Upper lobe of right lung (tissue), 1 donor: ENCODE measurements around the gene CHKA. TPM values are rescaled to one million over a fixed set of nuclear protein-coding genes. Genes with fewer than 3 reads are reported as not detected.
"Not testable (repeated sequence)": the region's sequence is repeated elsewhere in the genome, so short reads cannot be mapped to it uniquely, and the experiment has no call there.

Experiments
- ATAC-seq: fragments of 200-7000 bp; cut with Tn5 transposase; one replicate; pipeline ENCODE4 v1.9.1; 2020; ENCODE audit warnings: mild to moderate bottlenecking, moderate library complexity
- DNase-seq: peaks from one replicate; pipeline ENCODE4 v3.0.0-alpha.2; 2020
- H3K27ac ChIP-seq: fragments of 200-600 bp; one replicate; pipeline ENCODE4 v1.8.0; 2022
- H3K27me3 ChIP-seq: fragments of 200-600 bp; one replicate; pipeline ENCODE4 v1.8.0; 2022; ENCODE audit warnings: mild to moderate bottlenecking
- H3K36me3 ChIP-seq: fragments of 200-600 bp; one replicate; pipeline ENCODE4 v1.8.0; 2022
- H3K4me1 ChIP-seq: fragments of 200-600 bp; one replicate; pipeline ENCODE4 v1.8.0; 2022
- H3K4me3 ChIP-seq: fragments of 200-600 bp; one replicate; pipeline ENCODE4 v1.8.0; 2022; ENCODE audit warnings: mild to moderate bottlenecking
- H3K9me3 ChIP-seq: fragments of 200-600 bp; one replicate; pipeline ENCODE4 v1.8.0; 2022
- CTCF ChIP-seq: fragments of 200-600 bp; IDR thresholded peaks from one replicate; pipeline ENCODE4 v1.8.0; 2022; ENCODE audit warnings: antibody characterized with exemption
- intact Hi-C: fragments of 100-400 bp; cut with DNase I; formaldehyde crosslinking; loops from one replicate; pipeline ENCODE4 v1.11.0; 2022
- total RNA-seq: library from RNA; stranded (reverse); fragmentation: NEBNext Ultra II Directional; extraction: Animal tissue kit (Norgen Biotek cat#: 25700); gene quantifications from one replicate; pipeline ENCODE4 v1.2.1, GENCODE V29; 2021
- donor health status: DM: no; HTN: yes; CAD: no; lungs with severe emphysema.

The CHKA gene
- total RNA-seq, 1 donor from 2014 or later: 53.3 TPM

DNA sequence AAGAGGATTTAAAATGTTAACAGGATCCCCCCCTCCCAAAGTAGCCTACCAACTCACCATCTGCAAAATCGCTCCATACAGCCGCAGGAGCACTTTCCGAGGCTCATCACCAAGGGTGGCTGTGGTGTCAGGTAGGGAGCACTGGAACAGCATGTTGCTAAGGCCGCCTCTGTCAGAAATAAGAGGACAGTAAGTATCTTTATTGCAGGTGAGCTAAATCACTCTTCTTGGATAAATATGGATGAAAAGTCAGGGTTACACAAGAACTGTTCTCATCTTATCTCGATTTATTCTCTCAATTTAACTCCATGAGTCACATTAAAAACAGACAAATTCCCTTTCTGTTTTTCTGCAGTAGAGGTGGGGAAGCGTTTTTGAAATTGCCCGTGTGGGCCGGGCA, 24.2 kb downstream of the CHKA start:
- Histone ChIP-seq H3K36me3 (peaks cover 12% of the 10 kb centered on the region), H3K4me1 (peaks cover 12% of the 10 kb centered on the region), H3K27ac (no peak overlapping the region), H3K9me3 (no peaks in the 10 kb centered on the region), H3K27me3 (no peaks in the 10 kb centered on the region), H3K4me3 (no peak overlapping the region)
- intact Hi-C loops: no loop called here
- ATAC-seq (no peak), DNase-seq (no peak)
- TF ChIP-seq CTCF: no peak

- no peaks in the 10 kb centered on the region for H3K9me3 ChIP-seq
- no peak for TF ChIP-seq CTCF
- H3K36me3 ChIP-seq: peaks cover 12% of the 10 kb centered on the region
- DNase-seq (no peak), ATAC-seq (no peak)
- no peaks in the 10 kb centered on the region for H3K27me3 ChIP-seq
- H3K4me1 ChIP-seq: peaks cover 15% of the 10 kb centered on the region
- intact Hi-C loops: no loop called here
- H3K27ac ChIP-seq: no peak overlapping the region
- H3K4me3 ChIP-seq: no peak overlapping the region
Measured at GRCh38 chr11:68093565-68093964, 27.6 kb downstream of the CHKA start.

DNA sequence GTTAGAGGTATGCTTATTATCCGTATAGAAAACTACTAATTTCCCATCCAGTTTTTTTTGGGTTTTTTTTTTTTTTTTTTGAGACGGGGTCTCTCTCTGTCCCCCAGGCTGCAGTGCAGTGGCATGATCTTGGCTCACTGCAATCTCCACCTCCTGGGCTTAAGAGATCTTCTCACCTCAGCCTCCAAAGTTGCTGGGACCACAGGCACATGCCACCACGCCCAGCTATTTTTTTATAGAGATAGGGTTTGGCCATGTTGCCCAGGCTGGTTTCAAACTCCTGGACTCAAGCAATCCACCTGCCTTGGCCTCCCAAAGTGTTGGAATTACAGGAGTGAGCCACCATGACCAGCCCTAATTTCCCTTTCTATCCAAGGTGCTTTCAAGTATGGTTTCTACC, 28.2 kb downstream of the CHKA start:
- Histone ChIP-seq H3K4me1 (peaks cover 15% of the 10 kb centered on the region), H3K36me3 (peaks cover 12% of the 10 kb centered on the region)
- H3K27ac ChIP-seq, H3K27me3 ChIP-seq, ATAC-seq, H3K9me3 ChIP-seq, DNase-seq, H3K4me3 ChIP-seq, intact Hi-C loops: not testable (repeated sequence)

DNA sequence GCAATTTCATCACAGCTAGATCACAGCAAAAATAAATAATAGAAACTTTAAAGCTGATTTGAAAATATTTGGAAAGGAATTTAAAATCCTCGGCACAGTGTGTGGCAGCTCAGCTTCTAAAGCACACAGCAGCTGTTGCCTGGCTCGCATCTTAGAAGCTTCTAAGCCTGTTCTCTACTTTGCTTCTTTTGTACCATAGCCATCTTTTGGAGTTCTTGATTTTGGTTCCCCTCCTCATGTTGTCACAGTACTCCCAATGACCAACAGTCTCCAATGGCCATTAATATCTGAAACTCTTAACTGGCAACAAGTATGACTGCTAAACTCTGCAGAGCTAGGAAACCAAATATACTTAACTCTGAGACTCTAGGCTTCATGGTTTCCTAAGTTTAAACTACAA, 28.8 kb downstream of the CHKA start:
- TF ChIP-seq CTCF: no peak
- Histone ChIP-seq H3K36me3 (peaks cover 12% of the 10 kb centered on the region), H3K9me3 (no peaks in the 10 kb centered on the region), H3K4me3 (no peak overlapping the region), H3K27ac (no peak overlapping the region), H3K27me3 (no peaks in the 10 kb centered on the region), H3K4me1 (peaks cover 15% of the 10 kb centered on the region)
- ATAC-seq (no peak), DNase-seq (no peak)
- intact Hi-C loops: no loop called here

- H3K4me1 ChIP-seq: peaks cover 15% of the 10 kb centered on the region
- intact Hi-C loops: no loop called here
- DNase-seq (no peak), ATAC-seq (peak; percentile 89)
- peaks cover 6% of the 10 kb centered on the region for H3K36me3 ChIP-seq
- TF ChIP-seq CTCF: no peak
- H3K9me3 ChIP-seq: no peaks in the 10 kb centered on the region
- H3K4me3 ChIP-seq: no peak overlapping the region
- H3K27ac ChIP-seq: no peak overlapping the region
- H3K27me3 ChIP-seq: no peaks in the 10 kb centered on the region
Measured at GRCh38 chr11:68090706-68091105, 30.5 kb downstream of the CHKA start.

DNA sequence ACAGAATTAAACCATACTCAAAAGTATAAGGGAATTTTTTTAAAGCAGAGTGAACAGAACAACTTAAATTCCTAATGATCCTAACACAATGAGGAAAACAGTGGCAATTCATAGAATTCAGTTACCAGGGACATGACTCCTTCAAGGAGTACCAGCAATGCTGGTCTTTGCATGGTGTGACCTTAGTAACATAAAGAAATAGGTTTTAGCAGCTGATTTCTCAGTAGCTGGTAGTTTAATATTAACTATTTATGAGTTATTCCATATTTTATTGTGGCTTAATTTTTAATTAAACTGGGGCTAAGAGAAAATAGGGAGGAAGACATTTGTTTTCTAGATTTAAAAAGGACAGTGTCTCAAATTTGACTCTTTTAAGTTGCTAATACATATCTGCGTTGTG, 30.9 kb downstream of the CHKA start:
- intact Hi-C loops: no loop called here
- H3K4me3 ChIP-seq: no peak overlapping the region
- DNase-seq (no peak), ATAC-seq (no peak)
- H3K4me1 ChIP-seq: peaks cover 15% of the 10 kb centered on the region
- no peaks in the 10 kb centered on the region for H3K9me3 ChIP-seq
- H3K27ac ChIP-seq: no peak overlapping the region
- no peaks in the 10 kb centered on the region for H3K27me3 ChIP-seq
- TF ChIP-seq CTCF: no peak
- H3K36me3 ChIP-seq: peaks cover 6% of the 10 kb centered on the region
